Hepatocyte (in vitro differentiated cells): ENCODE data around the gene PAQR9. TPM values are rescaled to one million over a fixed set of nuclear protein-coding genes. Genes with fewer than 3 reads are reported as not detected.

Experiments
- DNase-seq: peaks from one replicate; pipeline ENCODE4 v3.0.0-alpha.2; 2016; ENCODE audit warnings: low spot score
- H2AFZ ChIP-seq: fragments of 200-600 bp; sonication (generic); 2 replicates; pipeline ENCODE4 v1.6.0; 2016; ENCODE audit warnings: antibody characterized with exemption, mild to moderate bottlenecking
- H3K27ac ChIP-seq: fragments of 200-600 bp; sonication (generic); 2 replicates; pipeline ENCODE4 v1.5.1; 2016; ENCODE audit warnings: mild to moderate bottlenecking
- H3K27me3 ChIP-seq: fragments of 200-600 bp; sonication (generic); 2 replicates; pipeline ENCODE4 v1.6.1; 2016
- H3K36me3 ChIP-seq: fragments of 200-600 bp; sonication (generic); replicated peaks from 2 replicates; pipeline ENCODE4 v1.5.1; 2016; ENCODE audit warnings: low read depth; ENCODE audit not compliant: insufficient read depth
- H3K4me1 ChIP-seq: fragments of 200-600 bp; sonication (generic); 2 replicates; pipeline ENCODE4 v1.5.1; 2016; ENCODE audit warnings: mild to moderate bottlenecking, moderate library complexity; ENCODE audit not compliant: insufficient read depth
- H3K4me2 ChIP-seq: fragments of 200-600 bp; sonication (generic); 2 replicates; pipeline ENCODE4 v1.6.0; 2016
- H3K4me3 ChIP-seq: fragments of 200-600 bp; sonication (generic); 2 replicates; pipeline ENCODE4 v1.5.1; 2016; ENCODE audit warnings: mild to moderate bottlenecking
- H3K79me2 ChIP-seq: fragments of 200-600 bp; sonication (generic); 2 replicates; pipeline ENCODE4 v1.6.0; 2017; ENCODE audit warnings: mild to moderate bottlenecking
- H3K9me2 ChIP-seq: fragments of 200-600 bp; sonication (generic); replicated peaks from 2 replicates; pipeline ENCODE4 v1.6.0; 2017; ENCODE audit warnings: mild to moderate bottlenecking; ENCODE audit not compliant: insufficient read depth
- H3K9me3 ChIP-seq: fragments of 200-600 bp; sonication (generic); 2 replicates; pipeline ENCODE4 v1.5.1; 2016; ENCODE audit warnings: low read depth, mild to moderate bottlenecking
- H4K20me1 ChIP-seq: fragments of 200-600 bp; sonication (generic); 2 replicates; pipeline ENCODE4 v1.6.0; 2016; ENCODE audit warnings: mild to moderate bottlenecking; ENCODE audit not compliant: insufficient read depth, poor library complexity, severe bottlenecking
- EZH2 ChIP-seq: fragments of 200-600 bp; sonication (generic); IDR thresholded peaks from 2 replicates; pipeline ENCODE4 v1.6.1; 2016; ENCODE audit warnings: antibody characterized with exemption, mild to moderate bottlenecking, borderline replicate concordance
- EZH2phosphoT487 ChIP-seq: fragments of 200-600 bp; sonication (generic); IDR thresholded peaks from one replicate; pipeline ENCODE4 v1.6.1; 2018; ENCODE audit warnings: antibody characterized with exemption, mild to moderate bottlenecking, low read depth, moderate library complexity; ENCODE audit not compliant: unreplicated experiment, severe bottlenecking
- WGBS: methylation state at CpG from one replicate; pipeline ENCODE4 v1.1.6; 2016; ENCODE audit warnings: low lambda C conversion rate; ENCODE audit errors: missing lambda C conversion rate; 5-methylcytosine and 5-hydroxymethylcytosine counted together
- polyA plus RNA-seq: library from polyadenylated mRNA; unstranded; fragments of >200 nt; fragmentation: Nextera tagmentation; extraction: Ambion mirVana; gene quantifications from 2 replicates; pipeline ENCODE4 v1.2.1, GENCODE V29; 2016
- total RNA-seq: library from RNA; depleted of rRNA; stranded (reverse); fragments of >200 nt; gene quantifications from 2 replicates; pipeline ENCODE4 v1.2.3, GENCODE V29; 2014
- TF ChIP-seq, protein P1 (sequence below): fragments of 200-600 bp; sonication (generic); IDR thresholded peaks from 2 replicates; pipeline ENCODE4 v1.5.1; 2016; ENCODE audit warnings: antibody characterized with exemption, mild to moderate bottlenecking; ENCODE audit not compliant: poor library complexity

Gene PAQR9
- total and polyA plus RNA-seq, 2 experiments from 2014 or later = 2.9 to 3.8 TPM

DNA sequence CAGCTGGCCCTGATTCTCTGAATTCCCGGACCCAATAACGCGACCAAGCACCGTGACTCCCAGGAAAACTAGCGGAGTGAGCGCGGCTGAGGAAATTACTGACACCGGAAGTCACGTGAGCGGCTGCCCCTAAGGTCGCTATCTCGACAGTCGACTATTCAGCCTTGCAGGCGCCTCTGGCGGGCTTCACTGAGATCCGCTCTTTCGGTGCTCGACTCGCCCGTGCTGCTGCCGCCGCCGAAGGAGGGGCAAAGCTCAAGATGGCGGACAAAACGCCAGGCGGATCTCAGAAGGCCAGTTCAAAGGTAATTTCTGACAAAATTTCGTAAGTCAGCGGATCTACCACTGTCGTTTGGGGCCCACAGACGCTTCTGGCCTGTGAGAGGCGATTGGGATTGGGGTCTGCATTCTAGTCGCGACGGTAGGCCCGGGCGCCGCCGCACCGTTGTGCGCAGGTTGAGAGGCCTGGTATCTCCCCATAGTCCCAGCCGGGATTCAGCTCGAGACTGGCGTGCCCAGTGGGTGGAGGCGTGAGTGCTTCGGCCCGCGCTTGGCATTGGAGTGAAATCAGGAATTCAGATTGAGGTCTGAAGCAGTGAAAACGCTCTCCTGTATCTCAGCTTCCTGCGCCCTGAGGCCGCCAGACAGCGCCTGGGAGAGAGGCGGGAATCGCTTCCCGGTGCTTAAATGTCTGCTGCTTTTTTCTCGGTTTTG is 38.1 kb upstream of the PAQR9 start, which contains the start of gene U2SURP:
TSS of gene U2SURP (plus strand) at position 202 of the 714 bp plus-strand sequence. CDS start at position 261, 59 bp downstream.
- H4K20me1 ChIP-seq = peaks cover 42% of the 10 kb centered on the region
- peaks cover 11% of the 10 kb centered on the region for H3K4me1 ChIP-seq
- peak within 1 kb of the TSS; percentile 82 for H2AFZ ChIP-seq
- peak within 1 kb of the TSS; percentile 71 for H3K4me3 ChIP-seq
- H3K79me2 ChIP-seq = peaks cover 57% of the 10 kb centered on the region
- no peaks in the 10 kb centered on the region for H3K36me3 ChIP-seq
- no peaks in the 10 kb centered on the region for H3K9me3 ChIP-seq
- TF ChIP-seq EZH2 (no peak), EZH2phosphoT487 (no peak)
- TF ChIP-seq, protein P1, sequence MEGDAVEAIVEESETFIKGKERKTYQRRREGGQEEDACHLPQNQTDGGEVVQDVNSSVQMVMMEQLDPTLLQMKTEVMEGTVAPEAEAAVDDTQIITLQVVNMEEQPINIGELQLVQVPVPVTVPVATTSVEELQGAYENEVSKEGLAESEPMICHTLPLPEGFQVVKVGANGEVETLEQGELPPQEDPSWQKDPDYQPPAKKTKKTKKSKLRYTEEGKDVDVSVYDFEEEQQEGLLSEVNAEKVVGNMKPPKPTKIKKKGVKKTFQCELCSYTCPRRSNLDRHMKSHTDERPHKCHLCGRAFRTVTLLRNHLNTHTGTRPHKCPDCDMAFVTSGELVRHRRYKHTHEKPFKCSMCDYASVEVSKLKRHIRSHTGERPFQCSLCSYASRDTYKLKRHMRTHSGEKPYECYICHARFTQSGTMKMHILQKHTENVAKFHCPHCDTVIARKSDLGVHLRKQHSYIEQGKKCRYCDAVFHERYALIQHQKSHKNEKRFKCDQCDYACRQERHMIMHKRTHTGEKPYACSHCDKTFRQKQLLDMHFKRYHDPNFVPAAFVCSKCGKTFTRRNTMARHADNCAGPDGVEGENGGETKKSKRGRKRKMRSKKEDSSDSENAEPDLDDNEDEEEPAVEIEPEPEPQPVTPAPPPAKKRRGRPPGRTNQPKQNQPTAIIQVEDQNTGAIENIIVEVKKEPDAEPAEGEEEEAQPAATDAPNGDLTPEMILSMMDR = no peak
- peak; percentile 99 for DNase-seq
- H3K4me2 ChIP-seq = peak within 1 kb of the TSS; percentile 86
- no peaks in the 10 kb centered on the region for H3K9me2 ChIP-seq
- no peaks in the 10 kb centered on the region for H3K27me3 ChIP-seq
- WGBS = under 1% methylated on average over 55 of the region's 55 CpGs
- H3K27ac ChIP-seq = peak within 1 kb of the TSS; percentile 95

DNA sequence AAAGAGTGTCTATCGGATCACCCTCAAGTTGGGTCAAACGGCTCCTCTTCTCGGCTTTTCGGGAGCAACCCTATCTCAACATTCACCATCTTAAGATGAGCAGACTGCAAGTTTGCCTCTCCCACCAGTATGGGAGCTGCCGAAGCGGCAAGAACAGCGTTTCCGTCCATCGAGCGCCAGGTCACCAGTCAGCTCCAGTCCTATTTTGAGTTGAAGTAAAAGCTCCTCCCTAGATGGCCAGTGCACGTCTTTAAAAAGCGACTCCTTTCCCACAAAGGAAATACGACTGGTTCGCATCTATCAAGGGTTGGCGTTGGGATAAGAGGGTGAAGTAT is 37.5 kb upstream of the PAQR9 start:
- no peak for DNase-seq
- TF ChIP-seq, protein P1 = no peak
- no peak for TF ChIP-seq EZH2phosphoT487
- no peak for TF ChIP-seq EZH2
- peaks cover 37% of the 10 kb centered on the region for H4K20me1 ChIP-seq
- no peaks in the 10 kb centered on the region for H3K36me3 ChIP-seq
- peak overlapping the region; percentile 80 for H3K4me2 ChIP-seq
- no peaks in the 10 kb centered on the region for H3K27me3 ChIP-seq
- H2AFZ ChIP-seq = peak overlapping the region; percentile 73
- H3K9me2 ChIP-seq = no peaks in the 10 kb centered on the region
- no peaks in the 10 kb centered on the region for H3K9me3 ChIP-seq
- H3K79me2 ChIP-seq = peaks cover 51% of the 10 kb centered on the region
- H3K4me3 ChIP-seq = peak overlapping the region; percentile 59
- peaks cover 11% of the 10 kb centered on the region for H3K4me1 ChIP-seq
- peak overlapping the region; percentile 95 for H3K27ac ChIP-seq
- 1% methylated on average over 15 of the region's 15 CpGs for WGBS

DNA sequence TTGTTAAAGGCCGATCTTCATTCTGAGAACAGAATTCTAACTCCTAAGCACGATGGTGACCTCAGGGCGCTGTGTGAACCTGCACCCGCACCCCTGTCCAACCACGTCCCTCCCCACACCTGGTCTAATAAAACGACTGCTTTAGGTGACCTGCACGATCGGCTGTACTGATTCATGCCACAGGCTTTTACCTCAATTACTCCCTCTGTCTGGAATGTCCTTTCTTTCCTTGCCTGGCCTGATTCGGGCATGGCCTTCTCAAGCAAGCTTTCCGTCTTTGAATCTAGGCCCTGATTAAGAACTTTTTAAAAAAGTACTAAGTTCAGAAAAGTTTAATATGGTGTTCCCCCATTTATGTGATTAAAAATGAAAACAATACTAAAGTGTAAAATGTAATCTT is 37.1 kb upstream of the PAQR9 start:
- Histone ChIP-seq H3K9me3 (no peaks in the 10 kb centered on the region), H3K36me3 (no peaks in the 10 kb centered on the region), H3K27ac (peak overlapping the region; percentile 95), H3K4me3 (peak overlapping the region; percentile 59), H3K4me2 (peak overlapping the region; percentile 80), H3K4me1 (peaks cover 11% of the 10 kb centered on the region), H3K9me2 (no peaks in the 10 kb centered on the region), H2AFZ (peak overlapping the region; percentile 73), H3K27me3 (no peaks in the 10 kb centered on the region), H3K79me2 (peaks cover 47% of the 10 kb centered on the region), H4K20me1 (peaks cover 32% of the 10 kb centered on the region)
- WGBS = 14% methylated on average over 10 of the region's 10 CpGs
- TF ChIP-seq EZH2 (no peak), EZH2phosphoT487 (no peak)
- TF ChIP-seq, protein P1 = no peak
- DNase-seq = peak; percentile 58
